Subcutaneous adipose tissue (tissue), 4 donors: ENCODE results near the gene S100A1. TPM values are rescaled to one million over a fixed set of nuclear protein-coding genes. Genes with fewer than 3 reads are reported as not detected.

ENCODE experiments used
- CTCF ChIP-seq: fragments of 450-650 bp; IDR thresholded peaks from one replicate; pipeline ENCODE4 v1.5.1; 2016; ENCODE audit warnings: low read depth, mild to moderate bottlenecking, control low read depth, antibody characterized with exemption, moderate library complexity
- total RNA-seq, 4 donors: library from RNA; depleted of rRNA; stranded (reverse); fragments of >200 nt; gene quantifications; one replicate each; pipeline ENCODE4 v1.1.0, GENCODE V29; 2016

S100A1 gene
- total RNA-seq, 4 donors from 2014 or later: 0.66 to 132 (median 17.2) TPM

- TF ChIP-seq CTCF: no peak
Measured at GRCh38 chr1:153661111-153661708, 33.0 kb downstream of the S100A1 start.

GRCh38 chr1:153662269-153662668, 34.0 kb downstream of the S100A1 start:
- no peak for TF ChIP-seq CTCF

GRCh38 chr1:153663211-153663610, 35.0 kb downstream of the S100A1 start:
- TF ChIP-seq CTCF: no peak

GRCh38 chr1:153667439-153667838, 39.2 kb downstream of the S100A1 start:
- TF ChIP-seq CTCF: no peak

- no peak for TF ChIP-seq CTCF
Measured at GRCh38 chr1:153669606-153670005, 41.4 kb downstream of the S100A1 start.

- no peak for TF ChIP-seq CTCF
Measured at GRCh38 chr1:153670257-153670858, 42.1 kb downstream of the S100A1 start.

GRCh38 chr1:153670859-153671627, 42.8 kb downstream of the S100A1 start, which contains the start of gene ILF2:
ILF2 (minus strand) TSS chr1:153670993; CDS start chr1:153670922, 71 bp downstream.
- no peak for TF ChIP-seq CTCF
